GM19193 (cell line): ENCODE measurements around the gene PRR35.

Source experiments
- POLR2A ChIP-seq: IDR thresholded peaks from 4 replicates; pipeline ENCODE4 v1.6.1; 2011; ENCODE audit not compliant: insufficient read depth, insufficient read length; ENCODE audit errors: extremely low read depth

The PRR35 gene

DNA sequence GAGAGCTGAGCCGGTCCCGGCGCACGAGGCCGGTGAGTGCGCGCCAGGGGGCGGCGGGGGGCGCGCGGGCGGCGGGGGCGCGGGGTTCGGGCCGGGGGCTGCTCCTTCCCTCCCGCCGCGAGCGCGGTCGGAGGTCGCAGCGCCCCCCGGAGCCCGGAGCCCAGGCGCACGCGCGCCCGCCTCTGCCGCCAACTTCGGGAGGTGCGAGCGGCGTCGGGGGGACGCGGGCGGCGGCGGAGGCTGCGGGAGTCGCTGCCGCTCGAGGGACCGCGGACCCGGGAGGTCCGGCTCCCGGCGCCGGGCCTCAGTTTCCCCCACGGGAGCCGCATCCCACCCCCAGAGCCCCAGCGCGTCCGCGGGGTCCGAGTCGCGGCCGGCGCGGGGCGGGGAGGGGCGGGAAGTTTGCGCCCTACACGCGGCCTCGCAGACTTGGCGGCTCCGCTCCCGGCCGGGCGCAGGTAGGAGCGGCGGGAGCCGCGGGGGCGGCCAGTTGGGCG lies at the start of gene PRR35:
Gene PRR35 (plus strand): TSS at position 191 of the 497 bp plus-strand sequence. CDS start 2,901 bp downstream, outside the sequence.
- no peak for TF ChIP-seq POLR2A

DNA sequence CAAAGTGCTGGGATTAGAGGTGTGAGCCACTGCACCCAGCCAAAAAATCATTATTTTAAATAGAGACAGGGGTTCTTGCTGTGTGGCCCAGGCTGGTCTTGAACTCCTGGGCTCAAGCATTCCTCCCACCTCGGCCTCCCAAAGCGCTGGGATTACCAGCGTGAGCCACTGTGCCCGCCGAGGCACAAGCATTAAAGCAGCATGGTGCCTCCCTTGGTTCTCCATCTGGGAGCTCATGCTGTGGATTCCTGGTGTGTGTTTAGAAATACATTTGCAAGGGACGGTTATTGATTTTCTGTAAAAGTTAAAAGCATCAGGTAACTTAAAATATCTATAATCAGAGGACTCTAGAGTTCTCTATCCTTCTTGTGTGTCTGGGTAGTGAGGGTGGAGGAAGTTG lies 47.4 kb upstream of the PRR35 start:
- TF ChIP-seq POLR2A: no peak

DNA sequence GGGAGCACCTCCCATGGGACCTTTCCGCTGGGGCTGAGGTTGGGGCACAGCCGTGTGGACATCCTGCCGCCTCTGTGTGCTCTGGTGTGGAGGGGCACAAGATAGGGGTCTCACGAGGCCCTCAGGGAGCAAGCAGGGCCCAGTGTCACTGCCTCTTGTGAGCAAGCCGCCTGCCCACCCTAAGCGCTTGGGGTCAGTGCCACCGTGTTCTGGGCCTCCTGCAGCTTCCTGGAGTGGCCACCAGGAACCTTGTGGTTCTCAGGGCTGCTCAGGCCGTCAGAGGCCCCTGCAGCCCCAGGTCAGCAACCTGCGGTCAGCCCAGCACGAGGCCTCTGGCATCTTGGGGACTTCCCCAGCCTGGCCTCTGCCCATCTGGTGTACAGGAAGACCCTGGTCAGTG lies 46.2 kb upstream of the PRR35 start:
- no peak for TF ChIP-seq POLR2A

DNA sequence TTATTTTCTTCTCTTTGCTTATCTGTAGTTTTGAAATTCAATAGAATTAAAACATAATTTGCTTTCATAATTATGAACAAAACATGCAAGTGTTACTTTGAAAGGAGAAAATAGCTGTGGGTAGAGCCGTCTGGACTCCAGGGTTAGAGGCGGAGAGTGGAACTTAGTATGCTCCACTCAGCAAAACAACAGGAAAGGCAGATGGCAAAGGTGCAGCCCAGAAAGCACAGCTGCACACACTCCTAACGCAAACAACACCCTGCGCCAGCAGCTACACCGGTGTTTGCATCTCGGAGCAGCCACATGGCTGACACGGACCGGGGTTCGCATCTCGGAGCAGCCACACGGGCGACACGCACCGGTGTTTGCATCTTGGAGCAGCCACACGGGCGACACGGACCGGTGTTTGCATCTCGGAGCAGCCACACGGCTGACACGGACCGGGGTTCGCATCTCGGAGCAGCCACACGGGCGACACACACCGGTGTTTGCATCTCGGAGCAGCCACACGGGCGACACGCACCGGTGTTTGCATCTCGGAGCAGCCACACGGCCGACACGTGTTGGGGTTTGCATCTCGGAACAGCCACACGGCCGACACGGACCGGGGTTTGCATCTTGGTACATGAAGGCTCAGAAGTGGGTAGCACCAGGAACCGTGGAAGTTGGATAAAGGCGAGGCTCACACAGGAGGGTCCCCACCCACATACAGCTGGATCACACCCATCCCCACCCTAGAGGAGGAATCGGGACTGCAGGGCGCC lies 44.8 kb upstream of the PRR35 start:
- TF ChIP-seq POLR2A: no peak

DNA sequence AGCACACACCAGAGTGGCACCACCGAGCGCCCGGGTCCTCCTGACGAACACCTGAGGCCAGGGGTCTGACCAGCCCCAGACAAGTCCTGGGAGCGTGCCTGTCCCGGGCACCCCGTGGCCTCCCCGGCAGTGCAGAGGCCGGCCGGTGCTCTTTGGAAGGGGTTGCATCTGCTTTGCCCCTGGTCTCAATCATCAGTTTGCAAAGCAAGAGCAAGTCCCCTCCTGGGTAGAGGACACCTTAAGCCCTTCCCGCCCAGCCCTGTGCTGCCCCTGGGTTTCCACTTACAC lies 44.3 kb upstream of the PRR35 start:
- no peak for TF ChIP-seq POLR2A

DNA sequence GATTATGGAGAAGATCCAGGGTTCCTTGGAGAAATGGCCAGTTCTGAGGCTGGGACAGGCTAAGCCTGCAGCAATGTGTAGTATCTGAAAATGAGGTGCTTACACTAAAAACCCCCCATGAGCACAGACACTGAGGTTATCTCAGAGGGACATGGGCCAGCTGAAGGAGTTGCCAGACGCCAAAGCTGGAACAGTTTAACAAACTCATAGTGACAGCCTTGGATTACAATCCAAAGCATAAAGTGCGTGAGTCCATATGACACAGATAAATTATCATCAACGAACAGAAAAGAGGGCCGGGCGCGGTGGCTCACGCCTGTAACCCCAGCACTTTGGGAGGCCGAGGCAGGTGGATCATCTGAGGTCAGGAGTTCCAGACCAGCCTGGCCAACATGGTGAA lies 43.9 kb upstream of the PRR35 start:
- TF ChIP-seq POLR2A: no peak

DNA sequence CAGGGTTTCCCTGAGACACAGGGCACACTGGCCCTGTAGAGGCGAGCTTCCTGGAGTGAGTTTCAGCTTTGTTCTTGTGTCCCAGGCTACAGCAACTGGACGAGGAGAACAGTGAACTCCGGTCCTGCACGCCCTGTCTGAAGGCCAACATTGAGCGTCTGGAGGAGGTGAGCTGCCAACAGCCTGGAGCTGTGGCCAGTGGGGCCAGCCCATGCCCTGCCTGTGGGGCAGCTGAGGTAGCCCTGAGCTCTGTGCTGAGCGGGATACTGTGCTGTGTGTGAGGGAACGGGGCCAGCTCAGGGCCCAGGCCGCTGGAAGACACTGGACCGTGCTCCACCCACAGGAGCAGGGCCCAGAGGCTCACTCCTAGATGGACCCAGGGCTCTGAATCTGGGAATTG lies 41.3 kb upstream of the PRR35 start:
- TF ChIP-seq POLR2A: no peak

DNA sequence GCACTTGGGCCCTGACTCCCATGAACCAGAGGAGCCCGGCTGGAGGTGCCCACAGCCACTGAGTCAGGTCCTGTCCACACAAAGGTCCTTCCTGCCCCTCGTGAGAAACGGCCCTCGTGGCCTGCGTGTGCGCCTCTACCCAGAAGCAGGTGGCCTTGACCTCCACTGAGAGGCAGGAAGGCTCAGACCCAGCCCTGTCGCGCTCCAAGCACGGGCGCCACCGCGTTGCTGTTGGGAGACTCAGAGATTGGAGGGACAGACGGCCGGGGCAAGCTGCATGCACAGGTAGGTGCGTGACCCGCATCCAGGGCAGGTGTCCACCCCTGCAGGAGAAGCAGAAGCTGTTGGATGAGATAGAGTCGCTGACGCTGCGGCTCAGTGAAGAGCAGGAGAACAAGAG lies 40.8 kb upstream of the PRR35 start:
- no peak for TF ChIP-seq POLR2A

DNA sequence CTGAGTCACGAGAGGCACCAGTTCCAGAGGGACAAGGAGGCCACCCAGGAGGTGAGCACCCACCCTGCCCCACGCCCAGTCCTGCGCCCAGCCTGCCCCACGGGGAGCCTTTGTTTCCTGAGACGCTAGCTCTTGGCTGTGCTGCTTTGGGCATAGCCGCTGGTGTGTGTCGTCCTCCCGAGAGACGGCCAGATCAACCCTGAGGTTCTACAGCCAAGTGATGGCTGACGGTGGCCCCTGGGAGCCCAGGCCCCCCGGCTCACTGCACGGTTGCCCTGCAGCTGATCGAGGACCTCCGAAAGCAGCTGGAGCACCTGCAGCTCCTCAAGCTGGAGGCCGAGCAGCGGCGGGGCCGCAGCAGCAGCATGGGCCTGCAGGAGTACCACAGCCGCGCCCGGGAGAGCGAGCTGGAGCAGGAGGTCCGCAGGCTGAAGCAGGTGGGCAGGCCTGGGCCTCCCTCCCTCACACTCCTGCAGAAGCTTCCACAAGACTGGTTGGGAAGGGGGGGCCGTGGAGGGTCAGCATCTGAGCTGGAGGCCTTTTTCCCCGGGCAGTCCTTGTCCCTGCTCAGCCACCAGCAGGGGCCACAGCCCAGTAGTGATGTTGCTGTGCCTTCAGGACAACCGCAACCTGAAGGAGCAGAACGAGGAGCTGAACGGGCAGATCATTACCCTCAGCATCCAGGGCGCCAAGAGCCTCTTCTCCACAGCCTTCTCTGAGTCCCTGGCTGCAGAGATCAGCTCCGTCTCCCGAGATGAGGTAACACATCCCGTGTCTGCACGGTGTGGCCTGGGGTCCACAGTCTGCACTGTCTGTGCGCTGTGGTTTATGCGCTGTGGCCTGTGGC lies 40.1 kb upstream of the PRR35 start:
- TF ChIP-seq POLR2A: no peak

DNA sequence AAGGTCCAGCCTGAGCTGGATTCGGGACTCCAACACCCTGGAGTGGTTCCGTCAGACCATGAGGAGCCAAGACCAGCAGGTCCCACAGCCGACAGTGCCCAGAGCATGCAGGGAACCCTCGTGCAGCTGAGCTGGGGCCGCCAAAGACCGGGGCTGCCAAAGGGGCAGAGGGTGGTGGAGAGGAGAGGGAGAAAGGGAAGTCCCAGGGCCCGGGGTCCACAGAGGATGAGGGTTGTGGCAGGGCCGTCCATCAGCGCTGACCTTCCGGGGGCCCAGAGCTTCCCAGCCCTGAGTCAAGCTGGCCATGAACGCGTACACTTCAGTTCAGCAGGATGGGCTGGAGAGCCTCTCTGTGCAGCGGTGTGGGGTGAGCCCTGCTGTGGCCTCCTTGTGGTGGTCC lies 39.3 kb upstream of the PRR35 start:
- TF ChIP-seq POLR2A: no peak

DNA sequence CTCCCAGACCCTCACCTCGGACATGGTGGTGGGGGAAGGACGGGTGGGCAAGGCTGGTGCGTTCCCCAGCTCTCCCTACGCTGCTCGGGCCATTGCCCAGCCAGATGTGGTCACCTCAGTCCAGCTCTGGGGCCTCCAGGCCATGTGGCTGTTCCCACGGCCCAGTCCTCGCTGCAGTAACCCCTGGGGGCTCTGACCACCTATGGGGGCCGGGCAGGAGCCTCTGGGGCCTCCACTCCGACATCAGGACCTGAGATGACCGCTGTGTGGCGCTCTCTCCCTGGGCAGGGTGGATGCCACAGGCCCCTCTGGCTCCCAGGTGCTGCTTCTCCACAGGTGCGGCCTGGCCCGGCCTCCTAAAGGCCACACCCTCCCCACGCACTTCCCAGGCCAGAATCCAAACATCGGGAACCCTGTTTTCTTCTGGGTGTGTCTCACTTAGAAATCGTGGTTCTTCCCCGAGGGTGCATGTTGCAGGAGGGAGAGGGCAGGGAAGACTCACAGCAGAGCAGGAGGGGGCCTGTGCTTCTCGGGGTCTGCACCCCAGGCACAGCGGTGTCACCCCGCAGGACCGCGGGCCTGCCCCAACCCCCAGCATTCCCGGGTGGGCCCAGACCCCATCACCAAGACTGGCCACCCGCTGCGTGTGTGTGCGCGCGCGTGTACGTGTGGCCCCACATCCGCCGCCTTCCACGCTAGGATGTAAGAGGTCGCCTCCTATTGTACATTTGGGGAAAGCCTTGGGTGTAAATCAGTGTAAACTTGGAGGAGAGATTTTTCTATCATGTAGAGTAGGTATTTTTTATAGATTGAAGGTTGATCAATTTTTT lies 38.6 kb upstream of the PRR35 start:
- no peak for TF ChIP-seq POLR2A

DNA sequence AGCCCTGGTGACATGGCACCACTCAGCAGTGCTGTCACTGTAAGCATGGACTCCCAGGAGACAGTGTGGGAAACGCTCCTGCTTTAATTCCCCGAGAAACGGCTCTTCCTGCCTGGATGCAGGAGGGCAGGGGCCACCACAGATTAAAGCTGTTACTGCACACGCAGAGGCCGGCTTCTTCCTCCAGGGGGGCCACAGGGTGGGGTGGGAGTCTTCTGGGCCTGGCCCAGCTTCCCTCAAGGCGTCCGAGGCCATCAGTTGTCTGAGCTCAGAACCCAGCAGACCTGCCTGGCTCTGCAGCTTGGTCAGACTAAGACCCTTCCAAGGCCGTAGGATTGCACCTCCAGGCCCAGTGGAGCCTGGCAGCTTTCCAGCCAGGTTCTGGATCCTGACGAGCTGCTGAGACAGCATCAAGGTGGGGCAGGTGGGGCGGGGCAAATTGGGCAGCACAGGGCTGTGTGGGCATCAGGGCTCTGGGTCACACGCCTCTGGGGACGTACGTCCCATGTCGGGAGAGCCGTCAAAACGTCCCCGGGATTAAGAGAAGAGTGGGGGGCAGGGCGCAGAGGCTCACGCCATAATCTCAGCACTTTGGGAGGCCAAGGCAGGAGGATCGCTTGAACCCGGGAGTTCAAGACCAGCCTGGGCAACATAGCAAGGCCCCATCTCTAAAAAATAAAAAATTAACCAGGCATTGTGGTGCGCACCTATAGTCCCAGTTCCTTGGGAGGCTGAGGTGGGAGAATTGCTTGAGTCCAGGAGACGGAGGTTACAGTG lies 37.7 kb upstream of the PRR35 start:
- TF ChIP-seq POLR2A: no peak

DNA sequence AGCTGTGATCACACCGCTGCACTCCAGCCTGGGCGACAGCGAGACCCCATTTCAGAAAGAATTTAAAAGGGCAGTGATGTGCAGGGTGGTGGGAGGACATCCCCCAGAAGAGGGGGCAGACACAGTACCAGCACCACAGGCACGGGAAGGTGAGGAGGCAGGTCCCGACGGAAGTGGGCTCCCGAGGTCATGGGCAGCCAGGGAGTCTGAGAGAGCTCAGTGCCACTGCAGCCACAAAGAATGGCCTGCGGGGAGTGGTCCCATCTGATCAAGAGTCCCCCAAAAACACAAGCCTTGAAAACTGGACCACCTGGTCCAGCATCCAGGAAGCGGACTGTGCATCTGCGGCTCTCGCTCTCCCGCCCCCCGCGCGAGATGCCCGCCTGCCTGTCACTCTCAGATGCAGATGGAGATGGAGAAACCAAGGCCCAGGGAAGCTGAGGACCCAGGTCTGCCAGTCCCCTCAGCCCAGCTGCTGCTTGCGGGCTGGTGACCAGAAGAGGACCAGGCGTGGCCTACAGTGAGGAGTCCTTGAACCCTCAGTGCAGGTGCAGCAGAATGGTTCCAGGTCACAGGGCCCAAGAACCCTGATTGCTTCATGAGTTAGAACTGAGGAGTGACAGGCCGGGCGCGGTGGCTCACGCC lies 37.0 kb upstream of the PRR35 start:
- TF ChIP-seq POLR2A: no peak

DNA sequence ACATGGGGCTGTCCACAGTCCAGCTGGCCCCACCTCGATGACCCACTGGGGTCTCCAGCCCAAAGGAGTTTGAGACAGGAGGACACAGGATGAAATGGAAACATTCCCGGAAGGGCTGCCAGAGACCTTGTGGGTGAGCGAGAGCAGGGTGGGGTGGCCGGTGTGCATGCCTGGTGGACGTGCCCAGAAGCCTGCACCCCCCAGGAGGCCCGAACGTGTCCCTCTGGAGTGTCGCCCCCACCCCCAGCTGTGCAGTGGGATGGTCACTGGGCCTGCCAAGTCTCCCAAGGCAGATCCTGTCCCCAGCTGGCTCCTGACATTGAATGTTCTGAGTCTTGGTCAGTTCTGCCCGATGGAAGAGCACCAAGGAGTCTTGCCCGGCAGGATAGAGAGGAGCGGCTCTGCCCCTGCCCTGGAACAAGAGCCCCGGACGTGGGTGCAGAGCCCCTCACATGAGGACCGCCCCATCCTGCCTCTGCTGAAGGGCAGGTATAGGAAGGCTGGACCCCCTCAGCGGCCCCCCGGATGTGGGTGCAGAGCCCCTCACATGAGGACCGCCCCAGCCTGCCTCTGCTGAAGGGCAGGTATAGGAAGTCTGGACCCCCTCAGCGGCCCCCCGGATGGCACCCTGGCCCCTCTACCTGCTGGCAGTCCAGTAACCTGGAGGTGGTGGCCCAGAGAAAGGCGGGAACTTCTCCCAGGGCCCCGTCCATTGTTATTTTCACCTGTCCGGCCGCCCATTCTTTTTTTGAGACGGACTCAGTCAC lies 35.7 kb upstream of the PRR35 start:
- TF ChIP-seq POLR2A: peak; percentile 6

DNA sequence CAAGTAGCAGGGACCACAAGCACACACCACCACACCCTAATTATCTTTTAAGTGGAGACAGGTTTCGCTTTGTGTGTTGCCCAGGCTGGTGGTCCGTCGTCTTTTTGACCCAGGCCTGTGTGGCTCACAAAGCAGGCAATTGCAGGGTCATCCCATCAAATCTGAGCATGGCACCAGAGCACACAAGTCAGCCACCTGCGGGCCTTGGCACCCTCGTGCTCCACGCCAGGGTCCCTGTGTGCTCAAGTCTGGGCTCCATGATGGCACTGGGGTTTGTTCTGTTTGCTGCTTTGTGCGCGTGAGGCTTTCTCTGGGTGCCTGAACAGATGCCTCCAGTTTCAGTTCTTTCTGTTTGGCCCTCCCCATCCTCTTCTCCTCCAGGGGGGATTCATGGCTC lies 35.1 kb upstream of the PRR35 start:
- peak; percentile 2 for TF ChIP-seq POLR2A
